SU-DHL-6 (cell line): ENCODE results near the gene ING4.

Experiments used
- H2AFZ ChIP-seq: fragments of 200-600 bp; sonication (generic); 2 replicates; pipeline ENCODE4 v1.6.1; 2014; ENCODE audit warnings: low read depth, mild to moderate bottlenecking, moderate library complexity, mixed read lengths, antibody characterized with exemption, low read length; ENCODE audit not compliant: severe bottlenecking
- H3F3A ChIP-seq: fragments of 200-600 bp; shearing (Covaris generic); 2 replicates; pipeline ENCODE4 v1.6.0; 2016; ENCODE audit warnings: antibody characterized with exemption, mild to moderate bottlenecking; ENCODE audit not compliant: insufficient read depth
- H3K27ac ChIP-seq: fragments of 200-600 bp; sonication (generic); 2 replicates; pipeline ENCODE4 v1.5.1; 2016; ENCODE audit warnings: low read depth, mild to moderate bottlenecking, low read length, moderate library complexity, mixed read lengths
- H3K27me3 ChIP-seq: fragments of 200-600 bp; sonication (generic), shearing (Covaris generic); 2 replicates; pipeline ENCODE4 v1.6.0; 2014; ENCODE audit warnings: mild to moderate bottlenecking, low read length
- H3K36me3 ChIP-seq: fragments of 200-600 bp; sonication (generic); 2 replicates; pipeline ENCODE4 v1.6.1; 2014; ENCODE audit warnings: mild to moderate bottlenecking, low read length, mixed read lengths
- H3K4me2 ChIP-seq: fragments of 300-600, 200-600 bp; shearing (Covaris generic), sonication (generic); 2 replicates; pipeline ENCODE4 v1.6.0; 2014; ENCODE audit warnings: low read length, low read depth, mild to moderate bottlenecking; ENCODE audit not compliant: poor library complexity, severe bottlenecking
- H3K4me3 ChIP-seq: fragments of 200-600 bp; sonication (generic); 2 replicates; pipeline ENCODE4 v1.5.1; 2014; ENCODE audit warnings: antibody characterized with exemption, low read length, mild to moderate bottlenecking, mixed read lengths; ENCODE audit not compliant: insufficient read depth, poor library complexity, severe bottlenecking
- H3K79me2 ChIP-seq: fragments of 200-600 bp; sonication (generic); 2 replicates; pipeline ENCODE4 v1.6.1; 2014; ENCODE audit warnings: mild to moderate bottlenecking, low read length, moderate library complexity; ENCODE audit not compliant: insufficient read depth
- H3K9ac ChIP-seq: fragments of 200-600 bp; sonication (generic); 2 replicates; pipeline ENCODE4 v1.7.0; 2014; ENCODE audit warnings: mild to moderate bottlenecking, low read length
- H3K9me2 ChIP-seq: fragments of 200-600 bp; sonication (generic); replicated peaks from 2 replicates; pipeline ENCODE4 v1.6.1; 2014; ENCODE audit warnings: low read length; ENCODE audit not compliant: insufficient read depth
- H3K9me3 ChIP-seq: fragments of 200-600 bp; sonication (generic); 2 replicates; pipeline ENCODE4 v1.6.1; 2014; ENCODE audit warnings: low read length, mixed read lengths; ENCODE audit not compliant: insufficient read depth
- H4K20me1 ChIP-seq: fragments of 200-600 bp; sonication (generic); 2 replicates; pipeline ENCODE4 v1.6.1; 2014; ENCODE audit warnings: low read depth, mild to moderate bottlenecking, antibody characterized with exemption, low read length, moderate library complexity, mixed read lengths
- EZH2phosphoT487 ChIP-seq: fragments of 200-600 bp; sonication (generic), shearing (Covaris generic); conservative IDR thresholded peaks from 2 replicates; pipeline ENCODE4 v1.6.1; 2018; ENCODE audit warnings: mild to moderate bottlenecking, antibody characterized with exemption, low read length, moderate library complexity, mixed read lengths
- TF ChIP-seq, protein P1 (sequence below): fragments of 200-600 bp; sonication (generic); IDR thresholded peaks from one replicate; pipeline ENCODE4 v1.5.1; 2017; ENCODE audit warnings: antibody characterized with exemption, mild to moderate bottlenecking, low read length, moderate library complexity; ENCODE audit not compliant: insufficient read depth, poor library complexity, severe bottlenecking

ING4 gene

DNA sequence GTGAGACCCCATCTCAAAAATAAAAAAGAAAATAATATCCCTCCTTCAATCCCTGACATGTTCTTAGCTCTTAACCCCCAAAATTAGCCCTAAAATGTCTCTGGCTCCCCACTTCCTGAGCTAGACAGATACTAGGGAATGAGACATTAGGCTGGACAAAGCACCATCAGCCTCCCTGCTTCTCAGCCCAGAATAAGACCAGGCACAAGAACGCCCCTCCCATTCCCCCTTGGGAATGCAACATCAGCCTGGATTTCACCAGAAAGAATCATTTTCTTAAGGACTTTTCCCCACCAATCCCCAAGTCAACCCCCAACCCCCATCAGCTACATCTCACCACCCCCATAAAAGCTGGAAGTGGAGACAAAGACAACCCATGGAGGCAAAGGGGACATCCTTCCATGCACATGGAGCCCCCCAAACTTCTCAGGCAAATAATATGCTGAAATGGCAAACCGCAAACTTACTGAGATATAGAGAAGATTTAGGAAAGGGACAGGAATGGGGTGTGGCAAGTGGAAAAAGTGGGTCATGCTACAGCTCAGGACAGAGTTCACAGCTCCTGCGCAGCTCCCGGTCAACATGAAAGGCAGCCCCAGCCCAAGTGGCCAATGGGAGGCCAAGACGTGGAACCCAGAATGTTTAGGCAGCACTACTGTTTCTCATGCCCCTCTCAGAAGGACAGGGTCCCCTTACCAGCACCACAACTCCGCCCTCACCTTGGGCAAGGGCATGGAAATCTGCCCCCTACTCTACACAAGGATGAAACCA, 58.5 kb downstream of the ING4 start:
- peak overlapping the region; percentile 63 for H3K4me3 ChIP-seq
- H3K4me2 ChIP-seq, result peak overlapping the region; percentile 61
- H3K9me3 ChIP-seq, result no peaks in the 10 kb centered on the region
- H3K79me2 ChIP-seq, result peaks cover 44% of the 10 kb centered on the region
- peaks cover 7% of the 10 kb centered on the region; the same call in 1 of the 2 replicates for H4K20me1 ChIP-seq
- H3K27ac ChIP-seq, result no peak overlapping the region
- H2AFZ ChIP-seq, result no peak overlapping the region
- peaks cover 19% of the 10 kb centered on the region for H3F3A ChIP-seq
- TF ChIP-seq, protein P1, sequence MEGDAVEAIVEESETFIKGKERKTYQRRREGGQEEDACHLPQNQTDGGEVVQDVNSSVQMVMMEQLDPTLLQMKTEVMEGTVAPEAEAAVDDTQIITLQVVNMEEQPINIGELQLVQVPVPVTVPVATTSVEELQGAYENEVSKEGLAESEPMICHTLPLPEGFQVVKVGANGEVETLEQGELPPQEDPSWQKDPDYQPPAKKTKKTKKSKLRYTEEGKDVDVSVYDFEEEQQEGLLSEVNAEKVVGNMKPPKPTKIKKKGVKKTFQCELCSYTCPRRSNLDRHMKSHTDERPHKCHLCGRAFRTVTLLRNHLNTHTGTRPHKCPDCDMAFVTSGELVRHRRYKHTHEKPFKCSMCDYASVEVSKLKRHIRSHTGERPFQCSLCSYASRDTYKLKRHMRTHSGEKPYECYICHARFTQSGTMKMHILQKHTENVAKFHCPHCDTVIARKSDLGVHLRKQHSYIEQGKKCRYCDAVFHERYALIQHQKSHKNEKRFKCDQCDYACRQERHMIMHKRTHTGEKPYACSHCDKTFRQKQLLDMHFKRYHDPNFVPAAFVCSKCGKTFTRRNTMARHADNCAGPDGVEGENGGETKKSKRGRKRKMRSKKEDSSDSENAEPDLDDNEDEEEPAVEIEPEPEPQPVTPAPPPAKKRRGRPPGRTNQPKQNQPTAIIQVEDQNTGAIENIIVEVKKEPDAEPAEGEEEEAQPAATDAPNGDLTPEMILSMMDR, result no peak
- no peak for TF ChIP-seq EZH2phosphoT487
- H3K9ac ChIP-seq, result peak overlapping the region; percentile 89; the same call in 1 of the 2 replicates
- no peaks in the 10 kb centered on the region for H3K9me2 ChIP-seq
- H3K27me3 ChIP-seq, result no peaks in the 10 kb centered on the region
- peaks cover 8% of the 10 kb centered on the region; the same call in 1 of the 2 replicates for H3K36me3 ChIP-seq

DNA sequence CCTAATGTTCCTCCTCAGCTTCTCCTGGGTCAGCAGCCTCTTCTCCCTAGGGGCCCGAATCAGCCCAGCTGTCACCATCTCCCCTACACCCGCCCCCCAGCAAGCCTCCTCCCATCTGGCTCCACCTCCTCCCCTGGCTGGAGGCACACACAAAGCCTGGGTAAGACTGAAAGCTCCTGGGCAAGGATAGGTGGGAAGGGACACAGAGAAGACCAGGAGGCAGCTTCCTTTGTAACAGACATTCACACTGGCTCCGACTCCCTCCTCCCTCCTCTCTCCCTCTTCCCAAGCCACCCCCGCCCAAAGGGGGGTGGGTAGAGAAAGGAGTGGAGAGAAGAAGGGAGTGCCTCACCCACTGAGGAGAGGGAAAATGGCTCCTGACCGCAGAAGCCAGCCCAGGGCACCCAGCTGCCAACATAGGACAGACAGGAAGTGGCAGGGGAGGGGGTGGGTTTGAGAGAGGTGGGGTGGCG, 59.8 kb downstream of the ING4 start:
- Histone ChIP-seq H3K4me3 (no peak overlapping the region), H3K9me3 (no peaks in the 10 kb centered on the region), H3K27ac (peak overlapping the region; percentile 24; the same call in 1 of the 2 replicates)

DNA sequence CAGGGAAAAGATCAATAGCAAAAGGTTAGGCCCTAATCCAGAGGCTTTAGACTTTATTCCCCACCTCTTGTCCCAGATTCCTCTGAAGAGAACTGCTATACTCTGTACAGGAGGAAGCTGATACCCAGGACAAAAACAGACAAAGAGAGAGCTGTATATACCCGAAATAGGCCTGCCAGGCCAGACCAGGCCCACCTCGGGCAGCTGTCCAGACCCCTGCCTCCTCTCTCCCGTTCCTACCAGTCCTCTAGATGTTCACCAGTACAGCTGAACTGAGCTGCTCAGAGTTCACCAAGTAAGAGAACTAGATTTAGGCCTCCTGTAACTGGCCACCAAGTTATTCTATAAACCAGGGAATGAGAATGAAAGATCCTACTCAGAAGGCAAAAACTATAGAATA, 60.4 kb downstream of the ING4 start:
- H3K4me2 ChIP-seq, result no peak overlapping the region
- peaks cover 44% of the 10 kb centered on the region for H3K79me2 ChIP-seq
- TF ChIP-seq EZH2phosphoT487, result no peak
- TF ChIP-seq, protein P1, result no peak
- no peak overlapping the region for H3K4me3 ChIP-seq
- H2AFZ ChIP-seq, result no peak overlapping the region
- H3K9ac ChIP-seq, result no peak overlapping the region
- no peaks in the 10 kb centered on the region for H3K9me3 ChIP-seq
- H4K20me1 ChIP-seq, result peaks cover 7% of the 10 kb centered on the region; the same call in 1 of the 2 replicates
- H3K36me3 ChIP-seq, result peaks cover 11% of the 10 kb centered on the region
- no peaks in the 10 kb centered on the region for H3K9me2 ChIP-seq
- H3K27me3 ChIP-seq, result no peaks in the 10 kb centered on the region
- H3K27ac ChIP-seq, result no peak overlapping the region
- H3F3A ChIP-seq, result peaks cover under 1% of the 10 kb centered on the region

More for the DNA sequence above, 59.8 kb downstream of the ING4 start:
- no peaks in the 10 kb centered on the region for H3K27me3 ChIP-seq
- TF ChIP-seq, protein P1, result no peak
- no peak for TF ChIP-seq EZH2phosphoT487
- H3K79me2 ChIP-seq, result peaks cover 44% of the 10 kb centered on the region
- peaks cover 7% of the 10 kb centered on the region; the same call in 1 of the 2 replicates for H4K20me1 ChIP-seq
- H3F3A ChIP-seq, result peaks cover 6% of the 10 kb centered on the region
- no peak overlapping the region for H2AFZ ChIP-seq
- H3K9ac ChIP-seq, result 0 out of 2 replicates have a peak overlapping the region, but pooled peaks have one; percentile 21
- H3K4me2 ChIP-seq, result peak overlapping the region; percentile 16
- no peaks in the 10 kb centered on the region for H3K9me2 ChIP-seq
- H3K36me3 ChIP-seq, result peaks cover 11% of the 10 kb centered on the region
